ENCODE measurements around the gene ARHGAP26. TPM values are rescaled to one million over a fixed set of nuclear protein-coding genes. Genes with fewer than 3 reads are reported as not detected.

ARHGAP26 gene
- polyA plus RNA-seq, 1 donor (not counting 4 experiments of a cell fraction or from before 2014, with no cell fraction given), result 3.9 TPM

DNA sequence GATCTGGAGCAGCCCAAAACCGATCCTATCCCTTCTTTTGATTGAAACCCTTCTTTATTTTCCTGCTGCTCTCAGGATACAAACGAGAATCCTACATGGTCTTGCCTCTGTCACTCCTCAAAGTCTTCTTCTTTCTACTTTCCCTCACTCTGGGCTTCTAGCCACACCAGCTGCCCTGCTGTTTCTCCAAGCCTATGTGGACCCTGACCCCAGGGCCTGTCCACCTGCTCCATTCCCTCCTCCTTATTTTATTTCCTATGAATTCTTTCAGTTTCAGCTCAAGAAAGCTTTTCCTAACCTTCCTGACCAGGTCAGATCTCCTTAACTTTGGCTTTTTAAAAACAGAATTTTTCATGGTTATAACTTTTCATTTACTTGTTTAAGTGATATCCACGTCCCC, 141.0 kb downstream of the ARHGAP26 start:
- no peak for TF ChIP-seq EZH2 (IDR thresholded peaks at IDR 0.05; ENCODE audit: low read length)
- TF ChIP-seq CTCF (optimal IDR thresholded peaks at IDR 0.05 in 1 of 3, IDR thresholded peaks at IDR 0.05 in 1 of 3, conservative IDR thresholded peaks at IDR 0.05 in 1 of 3; ENCODE audit: extremely low read depth in 1 of 3, insufficient read depth in 2 of 3, low read length in 3 of 3), result no peak
- no peaks in the 10 kb centered on the region for H3K79me2 ChIP-seq (ENCODE audit: control insufficient read depth, insufficient read depth, low read length)
- H4K20me1 ChIP-seq (ENCODE audit: control insufficient read depth, extremely low read depth, insufficient read depth, low read length), result no peaks in the 10 kb centered on the region
- no peak overlapping the region for H3K4me2 ChIP-seq (ENCODE audit: control insufficient read depth, extremely low read depth, insufficient read depth, low read depth, low read length)
- H3K4me3 ChIP-seq (ENCODE audit: control insufficient read depth in 2 of 3, extremely low read depth in 1 of 3, insufficient read depth in 2 of 3, low read depth in 1 of 3, low read length in 3 of 3), result no peak overlapping the region
- H3K36me3 ChIP-seq (ENCODE audit: control insufficient read depth in 2 of 2, extremely low read depth in 1 of 2, insufficient read depth in 2 of 2, low read length in 2 of 2), result peaks cover 0 to 9% of the 10 kb centered on the region in 2 experiments
- no peaks in the 10 kb centered on the region for H3K27me3 ChIP-seq (ENCODE audit: control insufficient read depth, extremely low read depth, insufficient read depth, low read length)
- H3K9ac ChIP-seq (ENCODE audit: control insufficient read depth, extremely low read depth, insufficient read depth, low read length), result no peak overlapping the region
- FAIRE-seq (no peak), DNase-seq (ENCODE audit: low read depth, low spot score) (no peak)
- H3K4me1 ChIP-seq (ENCODE audit: control insufficient read depth, extremely low read depth, insufficient read depth, low read length), result peaks cover 22% of the 10 kb centered on the region
- dilution Hi-C loops (cut with MboI; ENCODE audit: extremely low pct_ligation_motif_present, low sequenced_read_pairs), result no loop called here
- H2AFZ ChIP-seq (ENCODE audit: control insufficient read depth, low read length), result no peak overlapping the region
- no peak overlapping the region for H3K27ac ChIP-seq (ENCODE audit: control insufficient read depth, insufficient read depth, low read length)
- H3K9me3 ChIP-seq (ENCODE audit: control insufficient read depth, low read depth, low read length), result no peaks in the 10 kb centered on the region
- no peaks in the 10 kb centered on the region for H3K9me1 ChIP-seq (ENCODE audit: control insufficient read depth, extremely low read depth, insufficient read depth, low read length)

DNA sequence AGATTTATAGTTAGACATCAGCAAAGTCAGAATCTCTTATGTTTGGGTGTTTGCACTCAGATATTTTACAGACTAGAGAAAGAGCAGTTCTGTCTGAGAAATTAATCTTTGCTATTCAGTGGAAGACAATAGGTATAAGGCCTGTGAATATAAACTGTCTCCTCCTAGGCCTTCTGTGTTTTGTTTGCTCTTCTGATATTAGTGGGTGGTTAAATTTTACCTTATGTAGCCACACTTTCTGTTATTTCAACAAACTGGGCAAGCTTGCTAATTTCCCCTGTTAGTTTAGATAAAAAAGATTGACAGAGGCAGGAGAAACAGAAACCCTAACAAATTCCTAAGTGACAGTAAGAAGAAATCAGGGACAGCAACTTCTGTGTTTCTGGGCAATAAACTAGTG, 141.6 kb downstream of the ARHGAP26 start:
- Histone ChIP-seq H2AFZ (ENCODE audit: control insufficient read depth, low read length) (no peak overlapping the region), H4K20me1 (ENCODE audit: control insufficient read depth, extremely low read depth, insufficient read depth, low read length) (no peaks in the 10 kb centered on the region), H3K9ac (ENCODE audit: control insufficient read depth, extremely low read depth, insufficient read depth, low read length) (no peak overlapping the region), H3K4me1 (ENCODE audit: control insufficient read depth, extremely low read depth, insufficient read depth, low read length) (peaks cover 22% of the 10 kb centered on the region), H3K27ac (ENCODE audit: control insufficient read depth, insufficient read depth, low read length) (no peak overlapping the region), H3K79me2 (ENCODE audit: control insufficient read depth, insufficient read depth, low read length) (no peaks in the 10 kb centered on the region), H3K9me1 (ENCODE audit: control insufficient read depth, extremely low read depth, insufficient read depth, low read length) (no peaks in the 10 kb centered on the region), H3K9me3 (ENCODE audit: control insufficient read depth, low read depth, low read length) (no peaks in the 10 kb centered on the region), H3K4me3 (ENCODE audit: control insufficient read depth in 2 of 3, extremely low read depth in 1 of 3, insufficient read depth in 2 of 3, low read depth in 1 of 3, low read length in 3 of 3) (no peak overlapping the region), H3K27me3 (ENCODE audit: control insufficient read depth, extremely low read depth, insufficient read depth, low read length) (no peaks in the 10 kb centered on the region), H3K36me3 (ENCODE audit: control insufficient read depth in 2 of 2, extremely low read depth in 1 of 2, insufficient read depth in 2 of 2, low read length in 2 of 2) (peaks cover 0 to 9% of the 10 kb centered on the region in 2 experiments), H3K4me2 (ENCODE audit: control insufficient read depth, extremely low read depth, insufficient read depth, low read depth, low read length) (no peak overlapping the region)
- no peak for TF ChIP-seq CTCF (optimal IDR thresholded peaks at IDR 0.05 in 1 of 3, IDR thresholded peaks at IDR 0.05 in 1 of 3, conservative IDR thresholded peaks at IDR 0.05 in 1 of 3; ENCODE audit: extremely low read depth in 1 of 3, insufficient read depth in 2 of 3, low read length in 3 of 3)
- DNase-seq (ENCODE audit: low read depth, low spot score) (no peak), FAIRE-seq (no peak)
- dilution Hi-C loops (cut with MboI; ENCODE audit: extremely low pct_ligation_motif_present, low sequenced_read_pairs), result no loop called here

Data from keratinocyte (primary cell).